Caco-2 (cell line): ENCODE results near the gene SCAMP4. TPM values are rescaled to one million over a fixed set of nuclear protein-coding genes. Genes with fewer than 3 reads are reported as not detected.
A peak's percentile ranks its signal among the peaks of the same experiment; 100 is the strongest.

Source experiments
- BruUV-seq: library from RNA; stranded (reverse); fragments of 400-500 nt; replicated peaks from 2 replicates; lab custom pipeline; 2021; lab: Mats Ljungman, UMichigan
- CTCF ChIA-PET: fragments of 300-600 bp; sonication (Branson Sonifier 250); formaldehyde crosslinking; loops from one replicate; lab custom pipeline; 2022; ENCODE audit warnings: antibody characterized with exemption; lab: Charles Lee
- POLR2A ChIA-PET: fragments of 300-600 bp; sonication (Branson Sonifier 250); formaldehyde crosslinking; loops from one replicate; lab custom pipeline; 2022; ENCODE audit warnings: antibody characterized with exemption; lab: Charles Lee
- DNase-seq, 2 experiments: peaks; one replicate each; pipeline versions ENCODE4 v3.0.0 to v3.0.0-alpha.2; 2020 to 2022
- H3K27me3 ChIP-seq: replicated peaks from 2 replicates; pipeline ENCODE4 v1.6.0; 2011; ENCODE audit warnings: low read length; ENCODE audit not compliant: control insufficient read depth, insufficient read depth
- H3K36me3 ChIP-seq: 2 replicates; pipeline ENCODE4 v1.5.1; 2011; ENCODE audit warnings: low read length; ENCODE audit not compliant: control insufficient read depth, insufficient read depth
- H3K4me1 ChIP-seq: fragments of 250-450 bp; sonication (Bioruptor Pico); 2 replicates; pipeline ENCODE4 v1.5.1; 2020; ENCODE audit warnings: mild to moderate bottlenecking
- H3K4me3 ChIP-seq: 2 replicates; pipeline ENCODE4 v1.5.1; 2011; ENCODE audit warnings: low read depth, mild to moderate bottlenecking, control low read depth, low read length
- H3K9me3 ChIP-seq: fragments of 250-450 bp; sonication (Bioruptor Pico); 2 replicates; pipeline ENCODE4 v1.5.1; 2020; ENCODE audit warnings: mild to moderate bottlenecking, moderate library complexity
- H3K27ac Mint-ChIP-seq: one replicate; pipeline ENCODE4 v1.8.0; 2022; ENCODE audit warnings: mixed read lengths; ENCODE audit not compliant: unreplicated experiment
- H3K27me3 Mint-ChIP-seq: one replicate; pipeline ENCODE4 v1.8.0; 2022; ENCODE audit warnings: mixed read lengths; ENCODE audit not compliant: insufficient read depth, unreplicated experiment
- H3K36me3 Mint-ChIP-seq: one replicate; pipeline ENCODE4 v1.8.0; 2022; ENCODE audit warnings: mild to moderate bottlenecking, mixed read lengths; ENCODE audit not compliant: insufficient read depth, unreplicated experiment
- H3K4me1 Mint-ChIP-seq: one replicate; pipeline ENCODE4 v1.8.0; 2022; ENCODE audit warnings: low read depth, mixed read lengths; ENCODE audit not compliant: unreplicated experiment
- H3K4me3 Mint-ChIP-seq: one replicate; pipeline ENCODE4 v1.8.0; 2022; ENCODE audit warnings: mild to moderate bottlenecking, moderate library complexity, mixed read lengths; ENCODE audit not compliant: unreplicated experiment
- H3K9me3 Mint-ChIP-seq: one replicate; pipeline ENCODE4 v1.8.0; 2022; ENCODE audit warnings: mixed read lengths; ENCODE audit not compliant: unreplicated experiment
- intact Hi-C: fragments of 100-400 bp; cut with micrococcal nuclease; formaldehyde crosslinking; loops from one replicate; pipeline ENCODE4 v1.10.0; 2022; ENCODE audit not compliant: unreplicated experiment
- total RNA-seq: library from RNA; stranded (reverse); gene quantifications from 2 replicates; pipeline ENCODE4 v1.2.3, GENCODE V29; 2022
- TF ChIP-seq, protein P1 (sequence below), 2 experiments: fragments of 200-600 bp in 1 of 2; IDR thresholded peaks; 1 replicate in 1 of 2; 2 replicates in 1 of 2; pipeline versions ENCODE4 v1.5.1 to v1.8.0; 2011 to 2022; ENCODE audit warnings: antibody characterized with exemption in 1 of 2, control low read depth in 1 of 2, inconsistent platforms in 1 of 2, low read depth in 1 of 2, low read length in 1 of 2, mild to moderate bottlenecking in 1 of 2, moderate library complexity in 1 of 2; ENCODE audit not compliant: insufficient read depth in 1 of 2, severe bottlenecking in 1 of 2, unreplicated experiment in 1 of 2

Gene SCAMP4
- total RNA-seq, 1 experiment from 2014 or later, result 84.1 TPM

DNA sequence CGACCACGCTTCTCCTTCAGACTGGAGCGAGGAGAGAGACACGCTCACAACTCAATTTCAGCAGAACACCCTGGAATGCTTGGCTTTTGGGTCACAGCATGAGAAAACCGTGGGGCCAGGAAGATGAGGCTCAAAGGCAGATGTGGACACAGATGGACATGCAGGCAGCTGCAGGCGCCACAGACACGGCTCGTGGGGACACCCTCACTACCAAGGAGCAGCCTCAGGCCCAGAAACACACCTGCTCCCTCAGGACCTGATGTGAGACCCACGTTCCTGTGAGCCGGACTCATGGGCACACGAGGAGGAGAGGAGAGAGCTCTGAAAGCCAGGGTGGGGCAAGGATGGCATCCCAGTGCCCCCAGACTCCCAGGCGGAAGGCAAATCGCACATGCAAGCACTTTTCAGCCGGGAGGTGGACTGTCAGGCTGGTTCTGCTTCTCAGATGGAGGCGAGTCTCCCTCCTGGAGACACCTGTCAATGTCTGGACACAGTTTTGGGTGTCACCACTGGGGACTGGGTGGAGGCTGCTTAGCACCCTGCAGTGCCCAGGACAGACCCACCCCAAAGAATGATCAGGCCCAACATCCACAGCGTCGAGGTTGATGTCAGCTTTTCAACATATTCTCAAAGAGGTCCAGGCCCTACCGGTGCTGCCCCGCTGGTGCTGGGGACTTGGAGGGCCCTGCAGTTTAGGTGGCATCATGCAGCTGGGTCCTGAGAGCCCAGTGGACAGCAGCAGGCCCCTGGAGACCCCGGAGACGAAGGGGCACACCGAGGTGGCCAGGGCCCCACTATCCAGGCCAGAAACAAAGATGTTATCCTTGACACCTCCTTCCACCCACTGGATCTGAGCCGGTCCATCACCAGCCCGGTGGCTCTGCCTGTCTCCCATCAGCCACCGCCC, 22.2 kb upstream of the SCAMP4 start:
- ChIA-PET POLR2A (no interaction called here), CTCF (no interaction called here)
- peak overlapping the region; percentile 91 for H3K4me3 Mint-ChIP-seq
- no peak overlapping the region for H3K4me3 ChIP-seq
- no peaks in the 10 kb centered on the region for H3K36me3 ChIP-seq
- DNase-seq, result no peak
- H3K9me3 Mint-ChIP-seq, result no peaks in the 10 kb centered on the region
- peaks cover 24% of the 10 kb centered on the region for H3K4me1 ChIP-seq
- intact Hi-C loops, result no loop called here
- H3K4me1 Mint-ChIP-seq, result peaks cover 26% of the 10 kb centered on the region
- H3K27me3 ChIP-seq, result no peaks in the 10 kb centered on the region
- H3K27me3 Mint-ChIP-seq, result no peaks in the 10 kb centered on the region
- TF ChIP-seq, protein P1, sequence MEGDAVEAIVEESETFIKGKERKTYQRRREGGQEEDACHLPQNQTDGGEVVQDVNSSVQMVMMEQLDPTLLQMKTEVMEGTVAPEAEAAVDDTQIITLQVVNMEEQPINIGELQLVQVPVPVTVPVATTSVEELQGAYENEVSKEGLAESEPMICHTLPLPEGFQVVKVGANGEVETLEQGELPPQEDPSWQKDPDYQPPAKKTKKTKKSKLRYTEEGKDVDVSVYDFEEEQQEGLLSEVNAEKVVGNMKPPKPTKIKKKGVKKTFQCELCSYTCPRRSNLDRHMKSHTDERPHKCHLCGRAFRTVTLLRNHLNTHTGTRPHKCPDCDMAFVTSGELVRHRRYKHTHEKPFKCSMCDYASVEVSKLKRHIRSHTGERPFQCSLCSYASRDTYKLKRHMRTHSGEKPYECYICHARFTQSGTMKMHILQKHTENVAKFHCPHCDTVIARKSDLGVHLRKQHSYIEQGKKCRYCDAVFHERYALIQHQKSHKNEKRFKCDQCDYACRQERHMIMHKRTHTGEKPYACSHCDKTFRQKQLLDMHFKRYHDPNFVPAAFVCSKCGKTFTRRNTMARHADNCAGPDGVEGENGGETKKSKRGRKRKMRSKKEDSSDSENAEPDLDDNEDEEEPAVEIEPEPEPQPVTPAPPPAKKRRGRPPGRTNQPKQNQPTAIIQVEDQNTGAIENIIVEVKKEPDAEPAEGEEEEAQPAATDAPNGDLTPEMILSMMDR (IDR thresholded peaks at IDR 0.05; ENCODE audit: insufficient read depth in 1 of 2, low read depth in 1 of 2, low read length in 1 of 2, severe bottlenecking in 1 of 2, unreplicated experiment in 1 of 2), result no peak
- H3K36me3 Mint-ChIP-seq, result peaks cover 16% of the 10 kb centered on the region
- no peak overlapping the region for H3K27ac Mint-ChIP-seq
- no peaks in the 10 kb centered on the region for H3K9me3 ChIP-seq
- BruUV-seq, result no TSS peak

DNA sequence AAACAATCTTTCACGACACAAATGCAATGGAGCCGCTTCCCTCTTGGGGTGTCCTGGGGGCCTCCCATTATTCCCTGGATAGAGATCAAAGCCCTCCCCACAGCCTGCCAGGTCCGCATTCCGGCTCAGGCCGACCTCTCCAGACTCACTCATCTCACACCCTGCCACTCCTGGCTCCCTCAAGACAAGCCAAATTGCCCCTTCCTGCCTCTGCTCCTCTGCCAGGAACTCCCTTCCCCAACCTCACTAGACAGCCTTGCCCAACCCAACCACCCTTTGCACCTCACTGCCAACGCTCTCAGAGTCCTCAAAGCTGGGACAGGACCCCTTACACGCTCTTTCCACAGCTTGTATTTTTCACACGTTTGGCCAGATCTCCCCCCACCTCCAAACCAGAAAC, 21.4 kb upstream of the SCAMP4 start:
- TF ChIP-seq, protein P1 (IDR thresholded peaks at IDR 0.05; ENCODE audit: insufficient read depth in 1 of 2, low read depth in 1 of 2, low read length in 1 of 2, severe bottlenecking in 1 of 2, unreplicated experiment in 1 of 2), result no peak
- POLR2A ChIA-PET, result no interaction called here
- H3K27ac Mint-ChIP-seq, result peak overlapping the region; percentile 89
- Histone ChIP-seq H3K9me3 (no peaks in the 10 kb centered on the region), H3K4me3 (peak overlapping the region; percentile 94), H3K4me1 (peaks cover 27% of the 10 kb centered on the region), H3K36me3 (no peaks in the 10 kb centered on the region), H3K27me3 (no peaks in the 10 kb centered on the region)
- no peaks in the 10 kb centered on the region for H3K27me3 Mint-ChIP-seq
- CTCF ChIA-PET, result no interaction called here
- intact Hi-C loops, result no loop called here
- peak overlapping the region; percentile 91 for H3K4me3 Mint-ChIP-seq
- DNase-seq, result no peak
- H3K36me3 Mint-ChIP-seq, result peaks cover 16% of the 10 kb centered on the region
- H3K9me3 Mint-ChIP-seq, result no peaks in the 10 kb centered on the region
- peaks cover 26% of the 10 kb centered on the region for H3K4me1 Mint-ChIP-seq
- no TSS peak for BruUV-seq

DNA sequence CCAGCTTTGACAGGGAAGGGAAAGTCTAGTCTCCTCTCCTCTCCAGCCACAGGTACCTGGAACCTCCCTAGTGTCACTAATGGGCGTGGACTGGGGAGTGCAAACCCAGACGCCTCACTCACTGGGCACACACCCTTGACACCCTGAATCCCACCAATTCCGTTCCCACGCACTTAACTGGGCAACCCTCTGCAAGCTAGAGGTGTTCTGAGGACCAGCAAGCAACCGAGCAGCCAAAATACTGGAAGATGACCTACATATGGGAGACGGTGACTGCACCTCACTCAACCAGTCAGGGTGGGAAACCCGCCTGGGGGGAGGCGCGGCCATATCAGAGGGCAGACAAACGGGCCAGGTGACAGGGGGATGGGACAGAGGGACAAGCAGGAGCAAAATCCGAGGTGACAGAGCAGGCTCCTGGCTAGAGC, 20.9 kb upstream of the SCAMP4 start:
- H3K4me3 Mint-ChIP-seq, result peak overlapping the region; percentile 91
- Histone ChIP-seq H3K27me3 (no peaks in the 10 kb centered on the region), H3K36me3 (no peaks in the 10 kb centered on the region), H3K9me3 (no peaks in the 10 kb centered on the region), H3K4me3 (peak overlapping the region; percentile 94), H3K4me1 (peaks cover 27% of the 10 kb centered on the region)
- BruUV-seq, result no TSS peak
- H3K36me3 Mint-ChIP-seq, result peaks cover 16% of the 10 kb centered on the region
- intact Hi-C loops, result no loop called here
- TF ChIP-seq, protein P1 (IDR thresholded peaks at IDR 0.05; ENCODE audit: insufficient read depth in 1 of 2, low read depth in 1 of 2, low read length in 1 of 2, severe bottlenecking in 1 of 2, unreplicated experiment in 1 of 2), result no peak
- CTCF ChIA-PET, result interaction anchor here (0.9 kb wide), 1 partner anchor 8 kb away, joined by 6 read pairs; no protein-coding TSS in a partner anchor
- H3K27ac Mint-ChIP-seq, result peak overlapping the region; percentile 89
- no peak for DNase-seq
- no peaks in the 10 kb centered on the region for H3K9me3 Mint-ChIP-seq
- H3K27me3 Mint-ChIP-seq, result no peaks in the 10 kb centered on the region
- H3K4me1 Mint-ChIP-seq, result peaks cover 26% of the 10 kb centered on the region
- POLR2A ChIA-PET, result interaction anchor here (1.3 kb wide), 1 partner anchor 8 kb away, joined by 12 read pairs; no protein-coding TSS in a partner anchor
